Colonic mucosa (tissue), 4 donors: ENCODE measurements around the gene GABRB2. TPM values are rescaled to one million over a fixed set of nuclear protein-coding genes. Genes with fewer than 3 reads are reported as not detected.

Source experiments
- DNase-seq: peaks from one replicate; pipeline ENCODE4 v3.0.0-alpha.2; 2020
- H3K27ac ChIP-seq: fragments of 200-600 bp; one replicate; pipeline ENCODE4 v1.8.0; 2021
- H3K27me3 ChIP-seq: fragments of 200-600 bp; one replicate; pipeline ENCODE4 v1.8.0; 2021
- H3K36me3 ChIP-seq: fragments of 200-600 bp; one replicate; pipeline ENCODE4 v1.8.0; 2021
- H3K4me1 ChIP-seq: fragments of 200-600 bp; one replicate; pipeline ENCODE4 v1.8.0; 2021; ENCODE audit warnings: mild to moderate bottlenecking
- H3K4me3 ChIP-seq: fragments of 200-600 bp; one replicate; pipeline ENCODE4 v1.8.0; 2021
- H3K9ac ChIP-seq, 2 donors: one replicate each; pipeline ENCODE4 v1.7.0; 2013; ENCODE audit warnings: control low read depth in 2 of 2, low read depth in 2 of 2, low read length in 2 of 2
- H3K9me3 ChIP-seq: fragments of 200-600 bp; one replicate; pipeline ENCODE4 v1.8.0; 2021
- CTCF ChIP-seq: fragments of 200-600 bp; IDR thresholded peaks from one replicate; pipeline ENCODE4 v1.8.0; 2022; ENCODE audit warnings: antibody characterized with exemption, mild to moderate bottlenecking
- intact Hi-C: fragments of 100-400 bp; cut with DNase I; formaldehyde crosslinking; loops from one replicate; pipeline ENCODE4 v1.14.1; 2022
- total RNA-seq, 2 donors: library from RNA; stranded (reverse); fragmentation: NEBNext Ultra II Directional in 1 of 2; extraction: Animal tissue kit (Norgen Biotek cat#: 25700) in 1 of 2; gene quantifications; one replicate each; pipeline ENCODE4 v1.2.1, GENCODE V29; 2021
- donor health status: healthy.
- donor health status: DM: no; HTN: no; CAD: no.
- donor health status: DM: no; HTN: no; CAD: no.

Gene GABRB2
- total RNA-seq, 2 donors from 2014 or later, result 1.5 to 4.2 TPM

GRCh38 chr5:161562446-161562845 lies 15.9 kb upstream of the GABRB2 start:
- intact Hi-C loops, result no loop called here
- H3K27me3 ChIP-seq, result no peaks in the 10 kb centered on the region

GRCh38 chr5:161549106-161549505 lies 2.6 kb upstream of the GABRB2 start:
- TF ChIP-seq CTCF, result no peak
- intact Hi-C loops, result loop anchor here (10.0 kb wide), 1 partner anchor 1796 kb away; no protein-coding TSS in a partner anchor
- Histone ChIP-seq H3K4me1 (no peaks in the 10 kb centered on the region), H3K4me3 (peak overlapping the region; percentile 41), H3K9me3 (no peaks in the 10 kb centered on the region), H3K27me3 (peaks cover 10% of the 10 kb centered on the region), H3K9ac (no peak overlapping the region), H3K27ac (no peak overlapping the region), H3K36me3 (no peaks in the 10 kb centered on the region)
- peak; percentile 25 for DNase-seq

More at GRCh38 chr5:161562446-161562845, 15.9 kb upstream of the GABRB2 start:
- no peak overlapping the region for H3K4me3 ChIP-seq
- no peaks in the 10 kb centered on the region for H3K9me3 ChIP-seq
- DNase-seq, result no peak
- TF ChIP-seq CTCF, result no peak
- H3K9ac ChIP-seq, result no peak overlapping the region
- H3K27ac ChIP-seq, result no peak overlapping the region
- no peaks in the 10 kb centered on the region for H3K36me3 ChIP-seq
- no peaks in the 10 kb centered on the region for H3K4me1 ChIP-seq

GRCh38 chr5:161548487-161549094 lies 2.1 kb upstream of the GABRB2 start:
- H3K9ac ChIP-seq, result no peak overlapping the region
- peak overlapping the region; percentile 41 for H3K4me3 ChIP-seq
- no peak overlapping the region for H3K27ac ChIP-seq
- H3K36me3 ChIP-seq, result no peaks in the 10 kb centered on the region
- peaks cover 10% of the 10 kb centered on the region for H3K27me3 ChIP-seq
- intact Hi-C loops, result loop anchor here (10.0 kb wide), 1 partner anchor 1796 kb away; no protein-coding TSS in a partner anchor
- no peaks in the 10 kb centered on the region for H3K9me3 ChIP-seq
- peak; percentile 30 for DNase-seq
- TF ChIP-seq CTCF, result no peak
- H3K4me1 ChIP-seq, result no peaks in the 10 kb centered on the region

GRCh38 chr5:161547738-161548486 lies 1.4 kb upstream of the GABRB2 start:
- Histone ChIP-seq H3K36me3 (no peaks in the 10 kb centered on the region), H3K4me1 (no peaks in the 10 kb centered on the region), H3K9me3 (no peaks in the 10 kb centered on the region), H3K4me3 (peak overlapping the region; percentile 41), H3K27ac (no peak overlapping the region), H3K27me3 (peaks cover 10% of the 10 kb centered on the region), H3K9ac (peak overlapping the region in 1 of 2 donors; percentile 12)
- peak; percentile 61 for DNase-seq
- no peak for TF ChIP-seq CTCF
- intact Hi-C loops, result loop anchor here (10.0 kb wide), 1 partner anchor 1797 kb away; no protein-coding TSS in a partner anchor

- Histone ChIP-seq H3K9me3 (no peaks in the 10 kb centered on the region), H3K27me3 (peaks cover 10% of the 10 kb centered on the region), H3K4me1 (no peaks in the 10 kb centered on the region), H3K4me3 (peak overlapping the region; percentile 41), H3K9ac (peak overlapping the region in 1 of 2 donors; percentile 8), H3K27ac (no peak overlapping the region), H3K36me3 (no peaks in the 10 kb centered on the region)
- intact Hi-C loops, result loop anchor here (10.0 kb wide), 1 partner anchor 1797 kb away; no protein-coding TSS in a partner anchor
- no peak for TF ChIP-seq CTCF
- no peak for DNase-seq
These were observed 847 bp upstream of the GABRB2 start for GRCh38 chr5:161547406-161547737.
